H1 (cell line): Measurements from ENCODE around the gene ELMO1. TPM values are rescaled to one million over a fixed set of nuclear protein-coding genes. Genes with fewer than 3 reads are reported as not detected.

Experiments
- ASH2L ChIP-seq: fragments of 200-600, 300-600 bp; sonication (generic); IDR thresholded peaks from one replicate; pipeline ENCODE4 v1.7.1; 2017; ENCODE audit warnings: low read length
- JUND ChIP-seq: IDR thresholded peaks from 2 replicates; pipeline ENCODE4 v1.6.1; 2011; ENCODE audit warnings: mild to moderate bottlenecking, improper control_type of control experiment, low read length
- NRF1 ChIP-seq: IDR thresholded peaks from 2 replicates; pipeline ENCODE4 v1.6.1; 2011; ENCODE audit warnings: mild to moderate bottlenecking, low read depth, low read length, improper control_type of control experiment
- SRF ChIP-seq: IDR thresholded peaks from 2 replicates; pipeline ENCODE4 v1.6.1; 2011; ENCODE audit warnings: mild to moderate bottlenecking, low read depth, low read length, moderate library complexity
- polyA plus RNA-seq, 7 experiments: library from polyadenylated mRNA; depleted of rRNA in 3 of 7; stranded (reverse) in 5 of 7; unstranded in 2 of 7; fragments of >200 nt in 5 of 7; fragments of 200-250 nt in 2 of 7; gene quantifications; 1 replicate in 5 of 7; 2 replicates in 1 of 7; 4 replicates in 1 of 7; pipeline versions ENCODE4 v1.2.1 to v1.2.3, GENCODE V29; 2011 to 2013; ENCODE audit warnings: missing spikeins in 2 of 7, mixed read lengths in 2 of 7
- total RNA-seq: library from RNA; stranded (reverse); fragmentation: NEBNext Ultra II Directional; extraction: Animal tissue kit (Norgen Biotek cat#: 25700); gene quantifications from 2 replicates; pipeline ENCODE4 v1.2.1, GENCODE V29; 2021

ELMO1 gene
- total and polyA plus RNA-seq, 2 of the 8 experiments (the other 6 are each of a cell fraction or from before 2014, with no cell fraction given): 18.4 to 21.0 TPM

- TF ChIP-seq NRF1: no peak
- no peak for TF ChIP-seq JUND
- no peak for TF ChIP-seq ASH2L
- TF ChIP-seq SRF: no peak
These were observed 402.1 kb downstream of the ELMO1 start (continued) for GRCh38 chr7:37046531-37047079.
